Lower leg skin (tissue), 4 donors: ENCODE results near the gene MPPE1. TPM values are rescaled to one million over a fixed set of nuclear protein-coding genes. Genes with fewer than 3 reads are reported as not detected.
"Not testable (repeated sequence)": the region's sequence is repeated elsewhere in the genome, so short reads cannot be mapped to it uniquely, and the experiment has no call there.

Experiments used
- DNase-seq, 2 donors: peaks; one replicate each; pipeline ENCODE4 v3.0.0-alpha.2; 2019; ENCODE audit warnings: low spot score in 2 of 2
- H3K4me3 ChIP-seq: fragments of 200-600 bp; sonication (generic); 2 replicates; pipeline ENCODE4 v1.5.1; 2017; ENCODE audit warnings: mild to moderate bottlenecking, low read depth; ENCODE audit not compliant: poor library complexity, severe bottlenecking
- CTCF ChIP-seq, 3 donors: fragments of 450-650 bp; IDR thresholded peaks; one replicate each; pipeline ENCODE4 v1.5.1; 2016; ENCODE audit warnings: antibody characterized with exemption in 3 of 3, mild to moderate bottlenecking in 3 of 3, moderate library complexity in 2 of 3
- POLR2A ChIP-seq, 2 donors: fragments of 450-650 bp; IDR thresholded peaks; one replicate each; pipeline ENCODE4 v1.6.1; 2016 to 2017; ENCODE audit warnings: antibody characterized with exemption in 2 of 2, mild to moderate bottlenecking in 1 of 2, moderate library complexity in 1 of 2
- WGBS, 2 donors: methylation state at CpG; one replicate each; pipeline ENCODE4 v1.1.5; 2018; 5-methylcytosine and 5-hydroxymethylcytosine counted together
- intact Hi-C: fragments of 100-400 bp; cut with DNase I; formaldehyde crosslinking; loops from one replicate; pipeline ENCODE4 v1.15.0; 2023; ENCODE audit warnings: low total_unique reads
- total RNA-seq, 4 donors: library from RNA; depleted of rRNA; stranded (reverse); fragments of >200 nt; gene quantifications; one replicate each; pipeline ENCODE4 v1.1.0, GENCODE V29; 2016

MPPE1 gene
- total RNA-seq, 4 donors from 2014 or later, result 30.2 to 62.2 (median 44.5) TPM

- TF ChIP-seq CTCF (IDR thresholded peaks at IDR 0.05), result no peak
- TF ChIP-seq POLR2A (IDR thresholded peaks at IDR 0.05), result no peak
- H3K4me3 ChIP-seq, result no peak overlapping the region
- intact Hi-C loops, result loop anchor here (5.0 kb wide), 1 partner anchor 36 kb away; the partner anchor contains the start of gene IMPA2
- no peak for DNase-seq
- WGBS, 2 donors, result 28 to 31% methylated on average over 3 of the region's 3 CpGs
These were observed 38.6 kb upstream of the MPPE1 start for GRCh38 chr18:11946756-11947155.

DNA sequence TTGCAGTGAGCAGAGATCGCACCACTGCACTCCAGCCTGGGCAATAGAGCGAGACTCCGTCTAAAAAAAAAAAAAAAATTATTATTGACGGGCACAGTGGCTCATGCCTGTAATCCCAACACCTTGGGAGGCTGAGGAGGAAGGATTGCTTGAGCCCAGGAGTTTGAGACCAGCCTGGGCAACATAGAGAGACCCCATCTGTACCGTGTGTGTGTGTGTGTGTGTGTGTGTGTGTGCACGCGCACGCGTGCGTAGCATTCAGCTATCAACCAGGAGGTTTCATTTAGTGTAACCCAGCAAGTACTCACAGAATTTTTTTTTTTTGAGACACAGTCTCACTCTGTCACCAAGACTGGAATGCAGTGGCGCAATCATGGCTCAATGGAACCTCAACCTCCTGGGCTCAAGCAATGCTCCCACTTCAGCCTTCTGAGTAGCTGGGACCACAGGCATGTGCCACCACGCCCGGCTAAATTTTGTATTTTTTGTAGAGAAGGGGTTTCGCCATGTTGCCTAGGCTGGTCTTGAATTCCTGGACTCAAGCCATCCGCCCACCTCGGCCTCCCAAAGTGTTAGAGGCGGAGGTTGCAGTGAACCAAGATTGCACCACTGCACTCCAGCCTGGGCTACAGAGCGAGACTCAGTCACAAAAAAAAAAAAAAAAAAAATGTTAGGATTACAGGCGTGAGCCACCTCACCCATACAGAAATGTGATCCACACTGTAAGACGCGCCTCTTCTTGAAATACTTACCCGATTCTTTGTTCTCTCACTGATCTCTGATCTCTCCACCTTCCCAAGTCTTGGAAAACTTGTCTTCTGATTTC is 37.9 kb upstream of the MPPE1 start:
- peak; percentile 27 to 87 for DNase-seq
- WGBS, 2 donors, result 68 to 70% methylated on average over 21 to 22 of the region's 22 CpGs
- intact Hi-C loops, result loop anchor here (5.0 kb wide), 1 partner anchor 36 kb away; the partner anchor contains the start of gene IMPA2
- not testable (repeated sequence) for H3K4me3 ChIP-seq

DNA sequence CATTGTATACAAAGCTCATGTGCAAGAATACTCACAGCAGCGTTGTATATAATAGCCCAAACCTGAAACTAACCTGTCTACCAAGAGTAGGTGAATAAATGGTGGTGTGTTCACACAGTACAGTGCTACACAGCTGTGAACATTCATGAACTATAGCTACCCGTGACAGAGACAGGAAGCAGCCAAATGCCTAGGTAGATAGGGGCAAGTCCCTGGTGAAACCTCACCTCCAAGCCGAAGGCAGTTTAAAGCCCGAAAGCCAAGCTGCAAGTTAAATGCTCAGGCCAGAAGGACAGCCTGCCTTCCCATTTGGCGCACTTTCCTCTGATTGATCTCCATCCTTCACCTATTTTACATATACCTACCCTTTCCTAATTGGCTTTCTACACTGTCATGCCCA is 36.7 kb upstream of the MPPE1 start:
- no peak overlapping the region for H3K4me3 ChIP-seq
- intact Hi-C loops, result loop anchor here (5.0 kb wide), 1 partner anchor 38 kb away; the partner anchor contains the start of gene IMPA2
- TF ChIP-seq POLR2A (IDR thresholded peaks at IDR 0.05), result no peak
- TF ChIP-seq CTCF (IDR thresholded peaks at IDR 0.05), result no peak
- WGBS, 2 donors, result 58 to 67% methylated on average over 5 of the region's 5 CpGs
- DNase-seq, result no peak

DNA sequence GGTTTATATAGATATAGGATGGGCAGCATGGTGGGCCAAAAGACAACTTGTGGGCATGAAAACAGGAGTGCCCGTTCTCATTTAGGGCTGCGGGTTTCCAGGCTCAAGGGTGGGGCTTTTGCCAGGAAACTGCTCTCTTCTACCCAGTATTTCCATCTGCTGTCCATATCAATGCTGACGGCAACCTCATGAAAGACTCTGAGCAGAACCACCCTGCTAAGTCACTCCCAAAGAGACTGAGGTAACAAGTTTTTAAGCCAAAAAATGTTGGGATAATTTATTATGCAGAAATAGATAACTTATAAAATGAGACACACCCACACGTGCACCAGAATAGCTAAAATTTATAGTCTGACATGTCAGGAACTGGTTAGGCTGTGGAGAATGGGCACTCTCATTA is 36.1 kb upstream of the MPPE1 start:
- DNase-seq, result no peak
- intact Hi-C loops, result no loop called here
- H3K4me3 ChIP-seq, result no peak overlapping the region
- 39 to 61% methylated on average over 4 of the region's 4 CpGs for WGBS, 2 donors
- TF ChIP-seq CTCF (IDR thresholded peaks at IDR 0.05), result no peak
- no peak for TF ChIP-seq POLR2A (IDR thresholded peaks at IDR 0.05)

GRCh38 chr18:11943551-11943950 is 35.4 kb upstream of the MPPE1 start:
- TF ChIP-seq CTCF (IDR thresholded peaks at IDR 0.05) (no peak), POLR2A (IDR thresholded peaks at IDR 0.05) (no peak)

GRCh38 chr18:11940956-11941355 is 32.8 kb upstream of the MPPE1 start:
- TF ChIP-seq POLR2A (IDR thresholded peaks at IDR 0.05) (no peak), CTCF (IDR thresholded peaks at IDR 0.05) (no peak)
- intact Hi-C loops, result no loop called here
- DNase-seq, result no peak
- WGBS, 2 donors, result 61 to 67% methylated on average over 2 of the region's 2 CpGs
- no peak overlapping the region for H3K4me3 ChIP-seq

More at GRCh38 chr18:11943551-11943950, 35.4 kb upstream of the MPPE1 start:
- WGBS, 2 donors, result 79 to 80% methylated on average over 6 of the region's 6 CpGs
- no peak for DNase-seq
- H3K4me3 ChIP-seq, result no peak overlapping the region
- intact Hi-C loops, result no loop called here
